Liver (tissue), 3 donors: ENCODE data around the gene PTPRS.

Experiments used
- FOXA1 ChIP-seq: IDR thresholded peaks from 2 replicates; pipeline ENCODE4 v1.6.1; 2016; ENCODE audit warnings: antibody characterized with exemption
- GABPA ChIP-seq, 2 donors: IDR thresholded peaks in 1 of 2; conservative IDR thresholded peaks in 1 of 2; 2 replicates each; pipeline ENCODE4 v1.6.1; 2016; ENCODE audit warnings: antibody characterized with exemption in 2 of 2, mild to moderate bottlenecking in 1 of 2, moderate library complexity in 1 of 2
- HNF4A ChIP-seq, 2 donors: conservative IDR thresholded peaks; 2 replicates each; pipeline ENCODE4 v1.6.1; 2016; ENCODE audit warnings: antibody characterized with exemption in 2 of 2, mild to moderate bottlenecking in 2 of 2
- SP1 ChIP-seq: IDR thresholded peaks from 2 replicates; pipeline ENCODE4 v1.6.1; 2018; ENCODE audit warnings: antibody characterized with exemption, mild to moderate bottlenecking
- YY1 ChIP-seq: IDR thresholded peaks from 2 replicates; pipeline ENCODE4 v1.6.1; 2016; ENCODE audit warnings: antibody characterized with exemption, mild to moderate bottlenecking
- TF ChIP-seq, protein P1 (sequence below): fragments of 150-350 bp; IDR thresholded peaks from 2 replicates; pipeline ENCODE4 v1.5.1; 2017; ENCODE audit warnings: improper control_type of control experiment, low read depth, low read length; ENCODE audit not compliant: missing input control
- TF ChIP-seq, protein P2 (sequence below): IDR thresholded peaks from 2 replicates; pipeline ENCODE4 v1.6.1; 2016; ENCODE audit warnings: antibody characterized with exemption
- TF ChIP-seq, protein P3 (sequence below): IDR thresholded peaks from 2 replicates; pipeline ENCODE4 v1.6.1; 2016; ENCODE audit warnings: antibody characterized with exemption, mild to moderate bottlenecking
- donor health status: healthy.
- donor health status: healthy.

DNA sequence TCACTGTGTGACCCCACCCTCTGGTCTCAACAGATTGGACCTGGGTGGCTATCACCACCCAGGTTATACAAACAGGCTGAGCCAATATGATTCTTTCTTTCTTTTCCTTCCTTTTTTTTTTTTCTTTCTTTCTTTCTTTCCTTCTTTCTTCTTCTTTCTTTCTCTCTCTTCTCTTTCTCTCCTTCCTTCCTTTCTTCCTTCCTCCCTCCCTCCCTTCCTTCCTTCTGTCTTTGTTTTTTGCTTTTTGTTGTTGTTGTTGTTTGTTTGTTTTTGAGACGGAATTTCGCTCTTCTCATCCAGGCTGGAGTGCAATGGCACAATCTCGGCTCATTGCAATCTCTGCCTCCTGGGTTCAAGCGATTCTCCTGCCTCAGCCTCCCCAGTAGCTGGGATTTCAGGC is 17.0 kb upstream of the PTPRS start:
- TF ChIP-seq FOXA1 = no peak
- TF ChIP-seq, protein P1, sequence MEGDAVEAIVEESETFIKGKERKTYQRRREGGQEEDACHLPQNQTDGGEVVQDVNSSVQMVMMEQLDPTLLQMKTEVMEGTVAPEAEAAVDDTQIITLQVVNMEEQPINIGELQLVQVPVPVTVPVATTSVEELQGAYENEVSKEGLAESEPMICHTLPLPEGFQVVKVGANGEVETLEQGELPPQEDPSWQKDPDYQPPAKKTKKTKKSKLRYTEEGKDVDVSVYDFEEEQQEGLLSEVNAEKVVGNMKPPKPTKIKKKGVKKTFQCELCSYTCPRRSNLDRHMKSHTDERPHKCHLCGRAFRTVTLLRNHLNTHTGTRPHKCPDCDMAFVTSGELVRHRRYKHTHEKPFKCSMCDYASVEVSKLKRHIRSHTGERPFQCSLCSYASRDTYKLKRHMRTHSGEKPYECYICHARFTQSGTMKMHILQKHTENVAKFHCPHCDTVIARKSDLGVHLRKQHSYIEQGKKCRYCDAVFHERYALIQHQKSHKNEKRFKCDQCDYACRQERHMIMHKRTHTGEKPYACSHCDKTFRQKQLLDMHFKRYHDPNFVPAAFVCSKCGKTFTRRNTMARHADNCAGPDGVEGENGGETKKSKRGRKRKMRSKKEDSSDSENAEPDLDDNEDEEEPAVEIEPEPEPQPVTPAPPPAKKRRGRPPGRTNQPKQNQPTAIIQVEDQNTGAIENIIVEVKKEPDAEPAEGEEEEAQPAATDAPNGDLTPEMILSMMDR = no peak
- no peak for TF ChIP-seq GABPA (IDR thresholded peaks at IDR 0.05 in 1 of 2, conservative IDR thresholded peaks at IDR 0.05 in 1 of 2)
- TF ChIP-seq, protein P2, sequence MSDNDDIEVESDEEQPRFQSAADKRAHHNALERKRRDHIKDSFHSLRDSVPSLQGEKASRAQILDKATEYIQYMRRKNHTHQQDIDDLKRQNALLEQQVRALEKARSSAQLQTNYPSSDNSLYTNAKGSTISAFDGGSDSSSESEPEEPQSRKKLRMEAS = no peak
- no peak for TF ChIP-seq HNF4A (conservative IDR thresholded peaks at IDR 0.05)
- no peak for TF ChIP-seq SP1
- TF ChIP-seq, protein P3, sequence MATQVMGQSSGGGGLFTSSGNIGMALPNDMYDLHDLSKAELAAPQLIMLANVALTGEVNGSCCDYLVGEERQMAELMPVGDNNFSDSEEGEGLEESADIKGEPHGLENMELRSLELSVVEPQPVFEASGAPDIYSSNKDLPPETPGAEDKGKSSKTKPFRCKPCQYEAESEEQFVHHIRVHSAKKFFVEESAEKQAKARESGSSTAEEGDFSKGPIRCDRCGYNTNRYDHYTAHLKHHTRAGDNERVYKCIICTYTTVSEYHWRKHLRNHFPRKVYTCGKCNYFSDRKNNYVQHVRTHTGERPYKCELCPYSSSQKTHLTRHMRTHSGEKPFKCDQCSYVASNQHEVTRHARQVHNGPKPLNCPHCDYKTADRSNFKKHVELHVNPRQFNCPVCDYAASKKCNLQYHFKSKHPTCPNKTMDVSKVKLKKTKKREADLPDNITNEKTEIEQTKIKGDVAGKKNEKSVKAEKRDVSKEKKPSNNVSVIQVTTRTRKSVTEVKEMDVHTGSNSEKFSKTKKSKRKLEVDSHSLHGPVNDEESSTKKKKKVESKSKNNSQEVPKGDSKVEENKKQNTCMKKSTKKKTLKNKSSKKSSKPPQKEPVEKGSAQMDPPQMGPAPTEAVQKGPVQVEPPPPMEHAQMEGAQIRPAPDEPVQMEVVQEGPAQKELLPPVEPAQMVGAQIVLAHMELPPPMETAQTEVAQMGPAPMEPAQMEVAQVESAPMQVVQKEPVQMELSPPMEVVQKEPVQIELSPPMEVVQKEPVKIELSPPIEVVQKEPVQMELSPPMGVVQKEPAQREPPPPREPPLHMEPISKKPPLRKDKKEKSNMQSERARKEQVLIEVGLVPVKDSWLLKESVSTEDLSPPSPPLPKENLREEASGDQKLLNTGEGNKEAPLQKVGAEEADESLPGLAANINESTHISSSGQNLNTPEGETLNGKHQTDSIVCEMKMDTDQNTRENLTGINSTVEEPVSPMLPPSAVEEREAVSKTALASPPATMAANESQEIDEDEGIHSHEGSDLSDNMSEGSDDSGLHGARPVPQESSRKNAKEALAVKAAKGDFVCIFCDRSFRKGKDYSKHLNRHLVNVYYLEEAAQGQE = no peak
- no peak for TF ChIP-seq YY1
